ENCODE results near the gene LRRTM4.
A peak's percentile ranks its signal among the peaks of the same experiment; 100 is the strongest.
"Not testable (repeated sequence)": the region's sequence is repeated elsewhere in the genome, so short reads cannot be mapped to it uniquely, and the experiment has no call there.

The LRRTM4 gene

DNA sequence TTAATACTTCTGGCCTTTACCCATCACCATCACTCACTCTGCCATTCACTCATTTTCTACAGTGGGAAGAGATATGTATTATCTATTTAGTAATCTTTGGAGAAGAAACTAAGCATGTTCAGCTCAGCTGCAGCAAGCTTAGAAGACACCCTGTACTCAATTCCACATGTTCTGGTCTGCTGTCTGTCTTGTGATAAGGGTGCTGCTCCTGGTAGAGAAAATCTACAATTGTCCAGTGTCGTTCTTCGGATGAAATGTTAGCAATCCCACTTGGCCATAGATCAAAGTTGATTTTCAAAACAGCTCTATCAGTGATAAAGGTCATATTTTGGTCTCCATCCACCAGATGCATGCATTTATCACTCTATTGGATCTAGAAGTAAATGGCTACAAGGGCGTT lies 337.1 kb downstream of the LRRTM4 start:
- TF ChIP-seq PATZ1 (CRISPR knock-in tag; IDR thresholded peaks at IDR 0.05; ENCODE audit: borderline replicate concordance): no peak
- no peak for TF ChIP-seq TCF4 (CRISPR knock-in tag; IDR thresholded peaks at IDR 0.05; ENCODE audit: borderline replicate concordance)
- no peak for TF ChIP-seq CREB5 (CRISPR knock-in tag; IDR thresholded peaks at IDR 0.05; ENCODE audit: low read depth)
- no peak for TF ChIP-seq PPARA (CRISPR knock-in tag; IDR thresholded peaks at IDR 0.05; ENCODE audit: borderline replicate concordance)
- TF ChIP-seq ISL1 (CRISPR knock-in tag; IDR thresholded peaks at IDR 0.05): no peak
- no peak for TF ChIP-seq TOX (CRISPR knock-in tag; IDR thresholded peaks at IDR 0.05; ENCODE audit: borderline replicate concordance)
- no peak for TF ChIP-seq RARB (CRISPR knock-in tag; IDR thresholded peaks at IDR 0.05)
- TF ChIP-seq CSRNP3 (CRISPR knock-in tag; IDR thresholded peaks at IDR 0.05): no peak
- no peak for TF ChIP-seq ZFP30 (CRISPR knock-in tag; IDR thresholded peaks at IDR 0.05)
- TF ChIP-seq ARNTL (CRISPR knock-in tag; IDR thresholded peaks at IDR 0.05; ENCODE audit: borderline replicate concordance, low read depth): no peak
- TF ChIP-seq SNAI2 (CRISPR knock-in tag; IDR thresholded peaks at IDR 0.05): no peak
- no peak for ATAC-seq

DNA sequence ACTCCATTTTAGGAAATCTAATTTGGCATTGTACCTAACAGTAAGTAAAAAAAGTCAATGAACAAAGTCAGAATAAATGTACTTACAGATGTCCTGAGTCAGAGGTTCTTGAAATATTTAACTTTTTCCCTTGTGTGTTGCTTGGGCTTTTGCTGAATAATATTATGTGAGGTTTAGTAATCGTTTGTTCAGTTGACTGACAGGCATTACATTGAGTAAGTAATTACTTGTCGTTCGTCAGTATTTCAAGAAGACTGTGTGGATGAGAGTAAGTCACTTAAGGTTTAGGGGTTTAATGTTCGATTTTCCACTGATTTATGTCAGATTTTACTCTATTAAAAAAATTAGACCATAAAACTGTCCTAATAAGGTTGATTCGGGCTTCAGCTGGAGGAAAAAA lies 342.9 kb downstream of the LRRTM4 start:
- no peak for ATAC-seq
- TF ChIP-seq ZNF565 (CRISPR knock-in tag; conservative IDR thresholded peaks at IDR 0.05; ENCODE audit: low read depth): no peak
- TF ChIP-seq TOX (CRISPR knock-in tag; IDR thresholded peaks at IDR 0.05; ENCODE audit: borderline replicate concordance): no peak
- no peak for TF ChIP-seq ZNF8 (CRISPR knock-in tag; IDR thresholded peaks at IDR 0.05)
- TF ChIP-seq CSRNP3 (CRISPR knock-in tag; IDR thresholded peaks at IDR 0.05): no peak

GRCh38 chr2:77175266-77175780 lies 346.9 kb downstream of the LRRTM4 start:
- not testable (repeated sequence) for ATAC-seq
- TF ChIP-seq ISL1 (CRISPR knock-in tag; IDR thresholded peaks at IDR 0.05): peak; percentile 33; the same call in 1 of the 2 replicates

GRCh38 chr2:77169426-77169825 lies 352.8 kb downstream of the LRRTM4 start:
- TF ChIP-seq ZNF70 (CRISPR knock-in tag; IDR thresholded peaks at IDR 0.05): no peak
- no peak for ATAC-seq

GRCh38 chr2:77164021-77164420 lies 358.2 kb downstream of the LRRTM4 start:
- not testable (repeated sequence) for ATAC-seq

DNA sequence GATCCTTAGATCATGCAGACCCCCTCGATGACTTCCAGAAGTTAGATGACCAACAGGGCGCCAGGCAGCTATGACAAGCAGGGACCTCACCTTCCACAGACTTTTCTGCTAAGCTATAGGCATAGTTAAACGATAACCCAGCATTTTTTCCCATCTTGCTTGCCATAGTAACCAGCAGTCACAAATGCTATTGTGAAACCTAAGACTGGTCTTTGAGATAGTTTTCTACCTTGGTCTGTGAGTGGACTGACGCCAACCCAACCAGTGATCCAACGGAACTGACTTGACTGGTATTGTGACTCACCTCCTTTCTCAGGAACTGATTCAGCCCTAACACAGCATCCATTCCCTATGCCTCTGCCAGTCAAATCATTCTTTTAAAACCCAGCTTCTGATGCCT lies 361.2 kb downstream of the LRRTM4 start:
- no peak for ATAC-seq
- TF ChIP-seq CSDC2 (CRISPR knock-in tag; IDR thresholded peaks at IDR 0.05) (no peak), ZFP3 (CRISPR knock-in tag; IDR thresholded peaks at IDR 0.05) (no peak), OSR1 (CRISPR knock-in tag; IDR thresholded peaks at IDR 0.05) (no peak), PATZ1 (CRISPR knock-in tag; IDR thresholded peaks at IDR 0.05; ENCODE audit: borderline replicate concordance) (no peak), CREB5 (CRISPR knock-in tag; IDR thresholded peaks at IDR 0.05; ENCODE audit: low read depth) (no peak), PPARA (CRISPR knock-in tag; IDR thresholded peaks at IDR 0.05; ENCODE audit: borderline replicate concordance) (no peak), ISL1 (CRISPR knock-in tag; IDR thresholded peaks at IDR 0.05) (no peak), SNAI2 (CRISPR knock-in tag; IDR thresholded peaks at IDR 0.05) (no peak), TCF4 (CRISPR knock-in tag; IDR thresholded peaks at IDR 0.05; ENCODE audit: borderline replicate concordance) (no peak), CSRNP3 (CRISPR knock-in tag; IDR thresholded peaks at IDR 0.05) (no peak)
- TF ChIP-seq, protein P1, sequence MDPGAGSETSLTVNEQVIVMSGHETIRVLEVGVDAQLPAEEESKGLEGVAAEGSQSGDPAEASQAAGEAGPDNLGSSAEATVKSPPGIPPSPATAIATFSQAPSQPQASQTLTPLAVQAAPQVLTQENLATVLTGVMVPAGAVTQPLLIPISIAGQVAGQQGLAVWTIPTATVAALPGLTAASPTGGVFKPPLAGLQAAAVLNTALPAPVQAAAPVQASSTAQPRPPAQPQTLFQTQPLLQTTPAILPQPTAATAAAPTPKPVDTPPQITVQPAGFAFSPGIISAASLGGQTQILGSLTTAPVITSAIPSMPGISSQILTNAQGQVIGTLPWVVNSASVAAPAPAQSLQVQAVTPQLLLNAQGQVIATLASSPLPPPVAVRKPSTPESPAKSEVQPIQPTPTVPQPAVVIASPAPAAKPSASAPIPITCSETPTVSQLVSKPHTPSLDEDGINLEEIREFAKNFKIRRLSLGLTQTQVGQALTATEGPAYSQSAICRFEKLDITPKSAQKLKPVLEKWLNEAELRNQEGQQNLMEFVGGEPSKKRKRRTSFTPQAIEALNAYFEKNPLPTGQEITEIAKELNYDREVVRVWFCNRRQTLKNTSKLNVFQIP (CRISPR knock-in tag; IDR thresholded peaks at IDR 0.05; ENCODE audit: borderline replicate concordance, low read depth): no peak
